Fibroblast of villous mesenchyme (primary cell): Measurements from ENCODE around the gene LIN54. TPM values are rescaled to one million over a fixed set of nuclear protein-coding genes. Genes with fewer than 3 reads are reported as not detected.

Experiments
- DNase-seq: peaks from one replicate; pipeline ENCODE4 v3.0.0-alpha.2; 2010; ENCODE audit warnings: low read depth
- H3K4me3 ChIP-seq: 2 replicates; pipeline ENCODE4 v1.5.1; 2011; ENCODE audit warnings: low read depth, mild to moderate bottlenecking, low read length
- CTCF ChIP-seq: IDR thresholded peaks from 2 replicates; pipeline ENCODE4 v1.5.1; 2012; ENCODE audit warnings: low read depth, mild to moderate bottlenecking, low read length; ENCODE audit not compliant: insufficient read depth
- total RNA-seq: library from RNA; depleted of rRNA; stranded (reverse); fragments of >200 nt; gene quantifications from 2 replicates; pipeline ENCODE4 v1.2.3, GENCODE V29; 2012

The LIN54 gene
- total RNA-seq, 1 donor: 16.8 TPM

GRCh38 chr4:82901183-82901718 lies 109.4 kb downstream of the LIN54 start:
- H3K4me3 ChIP-seq: peak overlapping the region; percentile 97
- TF ChIP-seq CTCF: no peak
- DNase-seq: no peak

- peak; percentile 100 for DNase-seq
- H3K4me3 ChIP-seq: peak within 1 kb of the TSS; percentile 97
- no peak for TF ChIP-seq CTCF
These were observed 110.0 kb downstream of the LIN54 start, which contains the start of gene THAP9 for GRCh38 chr4:82900411-82901182. TSS of gene THAP9 (plus strand) at chr4:82900735. CDS start at chr4:82900803, 68 bp downstream.

GRCh38 chr4:82900066-82900410 lies 110.6 kb downstream of the LIN54 start:
- no peak for TF ChIP-seq CTCF
- peak; percentile 65 for DNase-seq
- H3K4me3 ChIP-seq: peak overlapping the region; percentile 97

GRCh38 chr4:82899374-82900065 lies 111.1 kb downstream of the LIN54 start:
- peak; percentile 46 for DNase-seq
- H3K4me3 ChIP-seq: peak overlapping the region; percentile 97
- no peak for TF ChIP-seq CTCF

GRCh38 chr4:82898322-82899243 lies 112.0 kb downstream of the LIN54 start:
- peak; percentile 48 for TF ChIP-seq CTCF
- DNase-seq: peak; percentile 86
- peak overlapping the region; percentile 97 for H3K4me3 ChIP-seq

GRCh38 chr4:82896755-82897154 lies 113.9 kb downstream of the LIN54 start:
- no peak for TF ChIP-seq CTCF
- H3K4me3 ChIP-seq: no peak overlapping the region
- DNase-seq: no peak
